GM20000 (cell line): ENCODE measurements around the gene ZBTB8A.

Source experiments
- DNase-seq: peaks from one replicate; pipeline ENCODE4 v3.0.0; 2012; ENCODE audit warnings: low spot score
- CTCF ChIP-seq: IDR thresholded peaks from 2 replicates; pipeline ENCODE4 v1.5.1; 2012; ENCODE audit warnings: mild to moderate bottlenecking, control low read depth; ENCODE audit errors: extremely low read depth, missing control alignments

Gene ZBTB8A

GRCh38 chr1:32611859-32612188 is 72.6 kb downstream of the ZBTB8A start:
- TF ChIP-seq CTCF: no peak
- DNase-seq: no peak

GRCh38 chr1:32612189-32612881 is 73.1 kb downstream of the ZBTB8A start:
- peak; percentile 83 for DNase-seq
- peak; percentile 36 for TF ChIP-seq CTCF

- no peak for DNase-seq
- no peak for TF ChIP-seq CTCF
These were observed 74.2 kb downstream of the ZBTB8A start for GRCh38 chr1:32613472-32613871.

GRCh38 chr1:32618673-32619221 is 79.5 kb downstream of the ZBTB8A start:
- no peak for TF ChIP-seq CTCF
- DNase-seq: no peak

- peak; percentile 57 for DNase-seq
- TF ChIP-seq CTCF: no peak
These were observed 80.7 kb downstream of the ZBTB8A start for GRCh38 chr1:32619701-32620485.

- TF ChIP-seq CTCF: no peak
- DNase-seq: no peak
These were observed 83.0 kb downstream of the ZBTB8A start for GRCh38 chr1:32622205-32622604.

- DNase-seq: no peak
- TF ChIP-seq CTCF: no peak
These were observed 83.8 kb downstream of the ZBTB8A start for GRCh38 chr1:32622806-32623681.
